ENCODE measurements around the gene MAP3K10.

GRCh38 chr19:40175820-40176219 lies 15.4 kb upstream of the MAP3K10 start:
- TF ChIP-seq ZNF550 (CRISPR knock-in tag; IDR thresholded peaks at IDR 0.05; ENCODE audit: borderline replicate concordance) (no peak), NPAS2 (CRISPR knock-in tag; IDR thresholded peaks at IDR 0.05; ENCODE audit: borderline replicate concordance) (no peak), TP53 (CRISPR knock-in tag; conservative IDR thresholded peaks at IDR 0.05) (no peak), JUN (CRISPR knock-in tag; IDR thresholded peaks at IDR 0.05) (no peak), ZBTB21 (CRISPR knock-in tag; IDR thresholded peaks at IDR 0.05) (no peak), JUNB (CRISPR knock-in tag; IDR thresholded peaks at IDR 0.05; ENCODE audit: borderline replicate concordance) (no peak), KLF16 (CRISPR knock-in tag; IDR thresholded peaks at IDR 0.05) (no peak)
- TF ChIP-seq, protein P1, sequence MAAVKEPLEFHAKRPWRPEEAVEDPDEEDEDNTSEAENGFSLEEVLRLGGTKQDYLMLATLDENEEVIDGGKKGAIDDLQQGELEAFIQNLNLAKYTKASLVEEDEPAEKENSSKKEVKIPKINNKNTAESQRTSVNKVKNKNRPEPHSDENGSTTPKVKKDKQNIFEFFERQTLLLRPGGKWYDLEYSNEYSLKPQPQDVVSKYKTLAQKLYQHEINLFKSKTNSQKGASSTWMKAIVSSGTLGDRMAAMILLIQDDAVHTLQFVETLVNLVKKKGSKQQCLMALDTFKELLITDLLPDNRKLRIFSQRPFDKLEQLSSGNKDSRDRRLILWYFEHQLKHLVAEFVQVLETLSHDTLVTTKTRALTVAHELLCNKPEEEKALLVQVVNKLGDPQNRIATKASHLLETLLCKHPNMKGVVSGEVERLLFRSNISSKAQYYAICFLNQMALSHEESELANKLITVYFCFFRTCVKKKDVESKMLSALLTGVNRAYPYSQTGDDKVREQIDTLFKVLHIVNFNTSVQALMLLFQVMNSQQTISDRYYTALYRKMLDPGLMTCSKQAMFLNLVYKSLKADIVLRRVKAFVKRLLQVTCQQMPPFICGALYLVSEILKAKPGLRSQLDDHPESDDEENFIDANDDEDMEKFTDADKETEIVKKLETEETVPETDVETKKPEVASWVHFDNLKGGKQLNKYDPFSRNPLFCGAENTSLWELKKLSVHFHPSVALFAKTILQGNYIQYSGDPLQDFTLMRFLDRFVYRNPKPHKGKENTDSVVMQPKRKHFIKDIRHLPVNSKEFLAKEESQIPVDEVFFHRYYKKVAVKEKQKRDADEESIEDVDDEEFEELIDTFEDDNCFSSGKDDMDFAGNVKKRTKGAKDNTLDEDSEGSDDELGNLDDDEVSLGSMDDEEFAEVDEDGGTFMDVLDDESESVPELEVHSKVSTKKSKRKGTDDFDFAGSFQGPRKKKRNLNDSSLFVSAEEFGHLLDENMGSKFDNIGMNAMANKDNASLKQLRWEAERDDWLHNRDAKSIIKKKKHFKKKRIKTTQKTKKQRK (IDR thresholded peaks at IDR 0.05; ENCODE audit: low read length) = no peak
- TF ChIP-seq, protein P2, sequence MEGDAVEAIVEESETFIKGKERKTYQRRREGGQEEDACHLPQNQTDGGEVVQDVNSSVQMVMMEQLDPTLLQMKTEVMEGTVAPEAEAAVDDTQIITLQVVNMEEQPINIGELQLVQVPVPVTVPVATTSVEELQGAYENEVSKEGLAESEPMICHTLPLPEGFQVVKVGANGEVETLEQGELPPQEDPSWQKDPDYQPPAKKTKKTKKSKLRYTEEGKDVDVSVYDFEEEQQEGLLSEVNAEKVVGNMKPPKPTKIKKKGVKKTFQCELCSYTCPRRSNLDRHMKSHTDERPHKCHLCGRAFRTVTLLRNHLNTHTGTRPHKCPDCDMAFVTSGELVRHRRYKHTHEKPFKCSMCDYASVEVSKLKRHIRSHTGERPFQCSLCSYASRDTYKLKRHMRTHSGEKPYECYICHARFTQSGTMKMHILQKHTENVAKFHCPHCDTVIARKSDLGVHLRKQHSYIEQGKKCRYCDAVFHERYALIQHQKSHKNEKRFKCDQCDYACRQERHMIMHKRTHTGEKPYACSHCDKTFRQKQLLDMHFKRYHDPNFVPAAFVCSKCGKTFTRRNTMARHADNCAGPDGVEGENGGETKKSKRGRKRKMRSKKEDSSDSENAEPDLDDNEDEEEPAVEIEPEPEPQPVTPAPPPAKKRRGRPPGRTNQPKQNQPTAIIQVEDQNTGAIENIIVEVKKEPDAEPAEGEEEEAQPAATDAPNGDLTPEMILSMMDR (CRISPR knock-in tag; IDR thresholded peaks at IDR 0.05) = no peak

All from HepG2 (cell line).